GM18519 (cell line): ENCODE results near the gene NOP53.
"Not testable (repeated sequence)": the region's sequence is repeated elsewhere in the genome, so short reads cannot be mapped to it uniquely, and the experiment has no call there.

Experiments
- ATAC-seq: cut with Tn5 transposase; IDR thresholded peaks from one replicate; pipeline ENCODE4 v1.9.1; 2021; ENCODE audit warnings: mild to moderate bottlenecking, moderate library complexity; ENCODE audit not compliant: unreplicated experiment, low FRiP score

The NOP53 gene

DNA sequence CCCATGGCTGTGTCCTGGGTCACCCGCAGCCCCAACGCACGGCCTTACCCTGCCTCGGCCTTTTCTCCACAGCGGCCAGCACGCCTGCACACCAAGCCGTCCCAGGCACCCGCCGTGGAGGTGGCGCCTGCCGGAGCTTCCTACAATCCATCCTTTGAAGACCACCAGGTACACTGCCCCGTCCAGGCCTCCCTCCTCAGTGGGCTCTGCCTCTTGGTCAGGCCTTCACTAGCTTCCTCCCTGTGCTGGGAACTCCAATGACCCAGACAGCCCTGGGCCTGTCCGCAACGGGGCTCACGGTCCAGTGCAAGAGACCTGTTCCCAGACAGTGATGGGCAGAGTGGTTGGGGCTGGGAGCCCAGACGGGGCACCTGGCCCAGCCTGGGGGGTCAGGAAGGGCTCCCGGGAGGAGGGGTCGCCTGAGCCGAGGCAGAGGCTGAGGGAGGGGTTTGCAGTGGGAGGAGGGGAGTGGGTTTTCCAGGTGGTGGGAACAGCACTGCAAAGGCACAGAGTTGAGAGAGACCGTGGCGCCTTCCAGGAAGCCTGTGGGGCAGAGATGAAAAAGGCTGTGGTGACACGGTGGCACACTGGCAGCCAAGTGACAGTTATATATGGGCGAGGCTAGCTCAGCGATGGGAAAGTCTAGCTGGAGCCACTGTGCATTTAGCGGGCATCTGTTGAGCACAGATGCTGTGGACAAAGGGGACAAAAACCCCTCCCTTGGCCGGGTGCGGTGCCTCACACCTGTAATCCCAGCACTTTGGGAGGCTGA is 7.3 kb downstream of the NOP53 start:
- ATAC-seq, result no peak

DNA sequence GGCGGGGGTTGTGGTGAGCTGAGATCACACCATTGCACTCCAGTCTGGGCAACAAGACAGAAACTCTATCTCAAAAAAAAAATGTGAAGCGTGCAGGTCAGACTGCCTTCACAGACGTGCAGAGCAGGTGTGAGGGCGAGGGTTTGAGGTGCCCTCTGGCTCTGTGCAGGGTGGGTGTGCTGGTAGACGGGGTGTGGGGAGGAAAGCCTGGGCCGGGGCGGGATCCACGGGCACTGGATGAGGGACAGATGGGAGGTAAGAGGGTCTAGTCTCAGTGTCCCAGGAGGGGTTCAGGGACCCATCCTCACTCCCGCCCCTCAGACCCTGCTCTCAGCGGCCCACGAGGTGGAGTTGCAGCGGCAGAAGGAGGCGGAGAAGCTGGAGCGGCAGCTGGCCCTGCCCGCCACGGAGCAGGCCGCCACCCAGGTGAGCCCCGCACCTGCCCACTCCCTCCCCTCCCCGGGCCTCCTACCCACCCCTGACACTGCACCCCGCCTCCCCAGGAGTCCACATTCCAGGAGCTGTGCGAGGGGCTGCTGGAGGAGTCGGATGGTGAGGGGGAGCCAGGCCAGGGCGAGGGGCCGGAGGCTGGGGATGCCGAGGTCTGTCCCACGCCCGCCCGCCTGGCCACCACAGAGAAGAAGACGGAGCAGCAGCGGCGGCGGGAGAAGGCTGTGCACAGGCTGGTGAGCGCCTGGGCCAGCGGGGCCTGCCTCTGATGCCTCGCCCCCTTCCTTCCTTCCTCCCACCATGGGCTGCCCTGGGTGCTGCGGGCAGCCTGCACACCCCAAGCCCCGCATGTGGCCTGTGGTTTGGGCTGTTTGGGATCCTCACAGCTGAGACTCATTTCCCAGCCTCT is 9.1 kb downstream of the NOP53 start:
- ATAC-seq, result no peak

DNA sequence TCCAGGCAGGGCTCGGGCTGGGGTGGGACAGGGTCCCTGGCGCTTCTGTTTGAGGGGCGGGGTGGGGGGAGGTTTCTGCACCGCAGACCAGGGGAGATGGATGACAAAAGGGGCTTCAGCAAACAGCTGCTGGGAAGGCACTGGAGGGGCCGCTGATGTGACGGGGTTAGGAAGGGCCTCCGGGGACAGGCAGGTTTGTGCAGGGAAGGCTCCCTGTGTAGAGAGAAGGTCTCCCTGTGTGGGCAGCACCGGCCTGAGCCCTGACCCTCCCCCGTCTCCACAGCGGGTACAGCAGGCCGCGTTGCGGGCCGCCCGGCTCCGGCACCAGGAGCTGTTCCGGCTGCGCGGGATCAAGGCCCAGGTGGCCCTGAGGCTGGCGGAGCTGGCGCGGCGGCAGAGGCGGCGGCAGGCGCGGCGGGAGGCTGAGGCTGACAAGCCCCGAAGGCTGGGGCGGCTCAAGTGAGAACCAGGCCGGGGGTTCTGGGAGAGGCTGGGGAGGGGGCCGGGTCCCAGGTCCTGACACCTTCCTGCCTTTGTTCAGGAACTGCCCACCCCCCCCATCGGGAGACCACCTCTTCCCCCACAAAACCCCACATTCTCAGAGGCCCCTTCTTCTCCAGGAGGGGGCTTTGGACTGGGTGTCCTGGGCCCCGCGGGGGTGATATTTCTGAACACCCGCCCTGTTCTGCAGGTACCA is 9.9 kb downstream of the NOP53 start:
- no peak for ATAC-seq

DNA sequence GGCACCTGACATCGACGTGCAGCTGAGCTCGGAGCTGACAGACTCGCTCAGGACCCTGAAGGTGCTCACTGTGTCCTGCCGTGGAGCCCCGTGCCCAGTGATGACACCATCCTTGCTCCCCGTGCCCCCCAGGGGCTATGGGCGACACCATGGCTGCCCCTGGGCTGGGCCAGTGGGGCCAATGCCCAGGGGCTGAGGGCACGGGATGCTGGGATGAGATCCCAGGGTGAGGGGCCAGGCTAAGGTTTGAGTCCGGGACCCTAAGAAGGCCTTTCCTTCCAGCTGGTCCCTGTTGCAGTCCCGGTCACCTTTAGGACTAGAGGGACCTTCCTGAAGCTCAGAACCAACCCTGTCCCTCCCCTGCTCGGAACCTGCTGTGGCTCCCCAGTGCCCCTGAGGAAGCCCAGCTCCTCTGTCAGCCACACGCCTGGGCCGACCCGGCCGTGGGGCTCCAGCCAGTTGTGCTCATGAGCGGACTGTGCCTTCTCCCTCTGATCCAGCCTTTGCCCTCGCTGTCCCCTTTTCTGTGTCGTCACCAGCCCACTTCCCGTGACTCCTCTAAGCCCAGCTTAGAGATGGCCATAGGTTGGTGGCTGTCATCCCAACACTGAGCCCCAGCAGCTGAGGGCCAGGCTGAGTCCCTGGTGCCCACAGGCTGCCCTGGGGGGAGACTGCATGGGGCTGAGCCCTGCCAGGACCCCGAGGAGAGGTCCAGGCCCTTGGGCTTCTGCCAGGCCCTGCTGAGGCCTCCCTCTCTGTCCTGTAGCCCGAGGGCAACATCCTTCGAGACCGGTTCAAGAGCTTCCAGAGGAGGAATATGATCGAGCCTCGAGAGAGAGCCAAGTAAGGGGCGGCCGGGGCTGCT is 10.6 kb downstream of the NOP53 start:
- ATAC-seq, result no peak

DNA sequence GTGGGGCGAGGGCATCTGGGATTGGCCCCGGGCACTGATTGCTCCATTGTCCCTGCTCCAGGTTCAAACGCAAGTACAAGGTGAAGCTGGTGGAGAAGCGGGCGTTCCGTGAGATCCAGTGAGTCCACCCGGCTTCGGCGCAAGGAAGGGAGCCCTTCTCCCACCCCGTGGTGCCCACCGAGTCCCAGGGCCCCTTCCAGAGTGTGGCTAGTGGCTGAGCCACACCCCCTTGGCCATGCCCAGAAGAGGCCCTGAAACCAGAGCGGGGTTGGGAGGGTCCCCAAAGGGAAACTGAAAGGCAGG is 11.2 kb downstream of the NOP53 start:
- no peak for ATAC-seq

DNA sequence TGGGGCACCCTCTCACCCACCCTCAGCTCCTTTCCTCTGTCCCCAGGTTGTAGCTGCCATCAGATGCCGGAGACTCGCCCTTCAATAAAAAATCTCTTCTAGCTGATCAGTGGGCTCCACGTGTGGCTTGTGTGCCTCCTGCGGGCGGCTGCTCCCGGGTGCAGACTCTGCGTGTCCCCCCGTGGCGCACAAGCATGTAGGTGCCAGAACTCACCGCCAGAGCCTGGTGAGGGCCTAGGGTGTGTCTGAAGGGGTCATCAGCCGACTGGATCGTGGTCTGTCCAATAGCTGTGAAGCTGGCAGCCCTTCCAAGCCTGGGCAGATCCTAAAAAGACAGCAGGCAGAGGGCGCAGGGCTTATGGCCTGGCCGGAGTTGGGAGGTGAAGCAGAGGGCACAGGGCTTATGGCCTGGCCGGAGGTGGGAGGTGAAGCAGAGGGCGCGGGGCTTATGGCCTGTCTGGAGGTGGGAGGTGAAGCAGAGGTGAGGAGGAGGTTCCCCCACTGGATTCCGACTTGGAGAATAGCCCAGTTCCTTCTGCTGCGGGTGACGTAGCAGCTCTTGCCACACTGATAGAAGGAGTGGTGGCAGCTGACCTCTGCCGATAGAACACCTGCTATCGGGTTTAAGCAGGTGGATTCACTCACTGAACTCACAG is 11.7 kb downstream of the NOP53 start:
- ATAC-seq, result no peak

DNA sequence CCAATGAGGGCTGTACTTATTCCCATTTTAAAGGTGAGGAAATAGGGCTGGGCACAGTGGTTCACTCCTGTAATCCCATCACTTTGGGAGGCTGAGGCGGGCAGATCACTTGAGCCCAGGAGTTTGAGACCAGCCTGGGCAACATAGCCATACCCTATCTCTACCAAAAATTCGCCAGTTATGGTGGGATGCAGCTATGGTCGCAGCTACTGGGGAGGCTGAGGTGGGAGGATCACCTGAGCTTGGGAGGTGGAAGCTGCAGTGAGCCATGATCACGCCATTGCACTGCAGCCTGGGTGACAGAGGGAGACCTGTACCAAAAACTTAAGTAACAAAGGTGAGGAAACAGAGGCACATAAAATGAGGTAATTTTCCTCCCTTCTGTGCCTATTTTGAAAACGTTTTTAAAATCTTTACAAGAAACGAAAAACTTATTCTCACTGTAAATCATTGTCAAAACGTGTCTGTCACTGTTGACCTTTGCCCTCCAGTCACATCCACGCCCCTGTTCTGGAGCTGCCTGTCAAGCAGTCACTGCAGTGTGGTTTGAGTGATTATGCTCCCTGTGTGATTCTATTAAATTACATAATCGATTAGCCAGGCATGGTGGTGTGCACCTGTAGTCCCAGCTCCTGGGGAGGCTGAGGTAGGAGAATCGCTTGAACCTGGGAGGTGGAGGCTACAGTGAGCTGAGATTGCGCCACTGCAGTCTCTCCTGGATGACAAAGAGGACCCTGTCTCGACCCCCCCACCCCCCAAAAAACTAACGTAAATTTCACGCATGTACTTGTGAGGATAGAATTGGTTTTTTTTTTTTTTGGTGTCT is 12.5 kb downstream of the NOP53 start:
- ATAC-seq, result no peak

DNA sequence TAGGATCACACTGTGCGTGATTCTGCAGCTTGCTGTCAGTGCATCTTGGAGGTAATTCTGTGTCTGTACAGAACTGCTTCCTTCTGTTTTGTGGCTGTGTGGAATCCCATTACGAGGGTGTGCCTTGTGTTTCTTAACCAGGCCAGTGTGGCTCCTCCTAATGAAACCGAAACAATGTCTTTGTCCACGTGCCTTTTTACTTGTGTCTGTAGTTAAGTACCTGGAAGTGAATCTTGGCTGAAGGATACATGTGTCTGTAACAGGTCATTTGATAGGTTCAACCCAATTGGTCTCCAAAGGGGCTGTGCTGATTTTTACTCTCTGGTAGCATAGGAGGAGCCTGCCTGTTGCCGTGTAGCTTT is 13.1 kb downstream of the NOP53 start:
- ATAC-seq, result no peak

DNA sequence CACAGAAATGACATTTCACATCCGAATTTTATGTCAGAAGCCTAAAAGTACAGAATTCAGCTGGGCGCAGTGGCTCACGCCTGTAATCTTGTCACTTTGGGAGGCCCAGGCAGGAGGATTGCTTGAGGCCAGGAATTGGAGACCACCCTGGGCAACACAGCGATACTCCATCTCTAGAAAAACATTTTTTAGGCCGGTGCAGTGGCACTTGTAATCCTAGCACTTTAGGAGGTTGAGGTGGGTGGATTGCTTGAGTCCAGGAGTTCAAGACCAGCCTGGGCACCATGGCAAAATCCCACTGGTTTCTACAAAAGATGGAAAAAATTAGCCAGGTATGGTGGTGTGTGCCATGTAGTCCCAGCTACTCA is 15.3 kb downstream of the NOP53 start:
- no peak for ATAC-seq

DNA sequence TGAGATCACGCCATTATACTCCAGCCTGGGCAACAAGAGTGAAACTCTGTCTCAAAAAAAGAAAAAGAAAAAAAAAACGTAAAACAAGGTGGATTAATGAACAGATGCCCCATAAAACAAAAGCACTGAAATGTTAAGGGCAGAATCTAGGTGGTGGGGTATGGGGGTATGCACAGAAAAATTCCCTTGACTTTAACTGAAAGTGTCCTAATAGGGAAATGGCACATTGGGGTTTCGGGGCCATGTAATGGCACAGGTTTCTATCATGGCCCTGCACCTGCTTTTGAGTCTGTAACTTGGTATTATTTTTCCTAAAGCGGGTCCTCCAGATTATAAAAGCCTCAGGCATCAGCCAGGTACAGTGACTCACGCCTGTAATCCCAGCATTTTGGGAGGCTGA is 16.2 kb downstream of the NOP53 start:
- no peak for ATAC-seq

DNA sequence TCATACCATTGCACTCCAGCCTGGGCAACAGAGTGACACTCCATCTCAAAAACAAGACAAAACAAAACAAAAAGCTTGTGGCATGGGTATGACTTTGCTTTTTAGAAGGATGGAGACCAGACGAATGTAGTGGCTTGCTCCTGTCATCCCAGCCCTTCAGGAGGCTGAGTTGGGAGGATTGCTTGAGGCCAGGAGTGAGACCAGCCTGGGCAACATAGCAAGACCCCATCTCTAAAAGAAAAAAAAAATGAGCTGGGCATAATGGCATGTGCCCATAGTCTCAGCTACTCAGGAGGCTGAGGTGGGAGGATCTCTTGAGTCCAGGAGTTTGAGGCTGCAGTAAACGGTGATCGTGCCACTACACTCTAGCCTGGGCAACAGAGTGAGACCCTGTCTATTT is 16.8 kb downstream of the NOP53 start:
- no peak for ATAC-seq

DNA sequence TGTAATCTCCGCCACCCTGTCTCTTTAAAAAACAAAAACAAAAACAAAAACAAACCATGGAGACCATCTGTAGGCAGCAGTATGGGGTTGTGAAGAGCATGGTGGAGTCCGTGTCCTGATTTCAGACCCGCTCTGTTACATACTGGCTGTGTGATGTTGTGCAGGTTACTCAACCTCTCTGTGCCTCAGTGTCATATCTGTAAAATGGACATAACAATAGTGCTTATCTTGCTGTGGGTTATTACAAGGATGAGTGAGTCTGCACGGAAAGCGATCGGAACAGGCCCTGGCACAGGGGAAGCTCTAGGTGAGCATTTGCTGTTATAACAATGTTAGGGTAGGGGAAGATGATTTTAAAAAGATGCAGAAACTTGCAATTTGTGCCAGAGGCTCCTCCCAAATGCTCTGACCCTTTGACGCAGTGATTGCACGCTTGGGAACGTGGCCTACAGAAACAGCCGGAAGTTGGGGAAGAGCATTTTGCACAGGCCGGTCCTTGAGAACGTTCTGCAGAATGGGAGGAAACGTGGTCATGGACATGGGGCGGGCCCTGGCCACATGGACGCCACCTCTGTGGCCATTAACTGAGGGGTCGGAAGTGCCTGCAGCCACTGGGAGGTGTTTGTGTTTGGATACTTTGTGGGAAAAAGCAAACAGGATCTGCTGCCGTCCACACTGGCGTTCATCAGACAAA is 17.4 kb downstream of the NOP53 start:
- no peak for ATAC-seq

DNA sequence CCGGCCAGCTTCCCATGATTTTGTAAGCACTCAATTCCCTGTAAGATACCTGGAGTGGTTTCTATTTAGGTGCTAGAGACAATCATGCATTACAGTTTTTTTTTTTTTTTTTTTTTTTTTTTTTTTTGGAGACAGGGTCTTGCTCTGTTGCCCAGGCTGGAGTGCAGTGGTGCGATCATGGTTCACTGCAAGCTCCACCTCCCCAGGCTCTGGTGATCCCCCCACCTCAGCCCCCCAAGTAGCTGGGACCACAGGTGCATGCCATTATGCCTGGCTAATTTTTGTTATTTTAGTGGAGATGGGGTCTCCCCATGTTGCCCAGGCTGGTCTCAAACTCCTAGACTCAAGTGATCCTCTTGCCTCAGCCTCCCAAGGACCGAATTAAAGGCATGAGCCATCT is 19.4 kb downstream of the NOP53 start:
- ATAC-seq, result not testable (repeated sequence)

DNA sequence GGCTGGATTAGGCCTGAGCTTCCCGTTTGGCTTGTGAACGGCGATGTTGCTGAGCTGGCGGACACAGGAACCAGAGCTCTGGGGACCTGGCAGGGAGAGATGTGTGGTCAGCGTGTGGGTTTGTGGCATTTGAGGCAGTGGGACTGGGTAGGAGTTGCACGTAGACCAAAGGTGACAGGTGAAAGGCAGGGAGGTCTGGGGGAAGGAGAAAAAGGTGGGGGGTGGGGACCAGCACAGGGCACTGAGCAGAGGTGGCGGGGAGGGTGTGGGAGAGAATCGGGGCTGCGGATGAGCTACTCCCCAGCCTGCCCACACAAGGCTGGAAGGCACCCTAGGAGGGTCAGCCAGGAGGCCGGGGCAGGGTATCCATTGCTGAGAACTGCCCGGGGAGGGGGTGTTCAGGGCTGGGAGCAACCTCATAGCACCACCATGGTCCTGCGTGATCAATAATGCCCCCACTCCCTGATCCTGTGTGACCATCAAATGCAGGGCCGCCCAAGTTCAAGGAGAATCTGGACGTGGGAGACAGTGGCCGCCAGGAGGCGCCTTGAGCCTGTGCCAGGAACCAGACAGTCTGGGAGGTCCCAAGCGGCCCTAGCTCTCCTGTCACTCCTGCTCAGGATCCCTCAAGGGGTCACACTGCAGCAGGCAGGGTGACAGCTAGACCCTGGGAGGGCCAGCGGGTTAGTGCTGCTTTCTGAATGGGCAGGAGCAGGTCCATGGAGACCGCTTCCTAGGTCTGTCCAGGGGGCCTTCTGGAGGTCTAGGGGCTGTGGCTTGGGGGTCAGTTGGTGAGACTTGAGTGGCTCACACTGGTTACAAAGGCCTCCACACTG is 20.4 kb downstream of the NOP53 start:
- no peak for ATAC-seq

DNA sequence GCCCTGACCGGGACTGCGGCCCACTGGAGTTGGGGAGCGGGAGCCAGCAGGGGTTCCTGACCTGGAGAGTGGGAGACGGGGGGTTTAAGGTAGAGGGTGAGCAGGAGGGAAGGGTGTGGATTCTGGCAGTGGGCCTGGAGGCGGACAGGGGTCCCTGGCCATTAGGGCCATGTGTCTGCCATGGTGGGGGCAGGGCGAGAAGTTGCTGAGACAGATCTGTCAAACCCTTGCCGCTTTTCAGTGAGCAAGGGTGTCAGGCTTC is 20.9 kb downstream of the NOP53 start:
- no peak for ATAC-seq

DNA sequence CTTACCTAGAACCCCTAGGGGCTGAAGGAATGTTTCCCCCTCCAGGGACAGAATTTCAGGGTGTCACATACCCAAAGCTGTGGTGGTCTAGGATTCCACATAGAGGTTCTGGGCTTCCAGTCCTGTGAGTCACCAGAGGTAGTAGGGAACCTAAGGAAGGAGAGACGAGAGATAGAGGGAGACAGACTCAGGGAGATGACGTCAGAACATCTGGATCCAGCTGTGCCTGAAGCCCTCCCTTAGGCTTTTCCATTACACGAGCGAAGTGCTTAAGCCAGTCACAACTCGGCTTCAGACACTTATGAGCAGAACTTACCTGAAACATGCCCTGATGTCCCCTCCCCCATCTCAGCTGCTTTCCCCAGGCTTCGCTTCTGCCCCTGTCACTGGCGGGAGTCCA is 21.3 kb downstream of the NOP53 start:
- no peak for ATAC-seq

DNA sequence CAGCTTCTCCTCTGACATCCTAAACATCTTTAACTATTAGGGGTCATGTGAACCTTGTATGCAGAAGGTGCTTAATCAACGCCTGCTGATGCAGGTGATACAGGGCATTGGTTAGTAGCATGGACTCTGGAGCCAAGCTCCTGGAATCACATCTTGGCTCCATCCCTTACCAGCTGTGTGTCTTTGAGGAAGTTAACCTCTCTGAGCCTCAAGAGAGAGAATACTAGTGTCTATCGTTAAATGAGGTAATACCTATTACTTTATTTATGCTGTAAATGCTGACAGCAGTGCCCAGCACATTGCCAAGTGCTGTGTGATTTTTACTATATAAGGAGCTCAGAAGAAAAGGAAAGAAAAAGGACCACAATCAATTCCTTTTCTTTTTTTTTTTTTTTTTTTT is 22.0 kb downstream of the NOP53 start:
- no peak for ATAC-seq

DNA sequence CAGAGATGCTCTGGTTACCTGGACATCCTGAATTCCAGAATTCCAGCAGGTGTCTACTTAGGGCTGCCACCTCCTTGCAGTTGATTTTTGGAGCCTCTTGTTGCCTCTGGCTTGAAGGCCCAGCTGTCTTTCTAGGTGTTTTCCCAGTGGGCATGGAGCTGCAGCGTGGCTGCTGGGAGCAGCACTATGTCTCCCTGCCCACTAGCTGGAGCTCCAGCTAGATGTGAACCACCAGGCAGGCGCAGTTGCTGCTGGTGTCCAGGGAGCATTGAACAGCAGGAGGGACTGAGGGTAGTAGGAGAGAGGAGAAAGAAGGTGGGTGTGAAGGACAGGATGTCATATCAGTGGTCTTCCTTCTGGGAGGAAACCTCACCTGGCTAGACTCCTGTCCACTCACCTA is 23.3 kb downstream of the NOP53 start:
- no peak for ATAC-seq
